GM12801 (cell line): ENCODE data around the gene ARHGAP31.

ENCODE experiments used
- CTCF ChIP-seq: IDR thresholded peaks from one replicate; pipeline ENCODE4 v1.5.1; 2011; ENCODE audit warnings: control low read depth; ENCODE audit not compliant: insufficient read length; ENCODE audit errors: extremely low read depth

ARHGAP31 gene

DNA sequence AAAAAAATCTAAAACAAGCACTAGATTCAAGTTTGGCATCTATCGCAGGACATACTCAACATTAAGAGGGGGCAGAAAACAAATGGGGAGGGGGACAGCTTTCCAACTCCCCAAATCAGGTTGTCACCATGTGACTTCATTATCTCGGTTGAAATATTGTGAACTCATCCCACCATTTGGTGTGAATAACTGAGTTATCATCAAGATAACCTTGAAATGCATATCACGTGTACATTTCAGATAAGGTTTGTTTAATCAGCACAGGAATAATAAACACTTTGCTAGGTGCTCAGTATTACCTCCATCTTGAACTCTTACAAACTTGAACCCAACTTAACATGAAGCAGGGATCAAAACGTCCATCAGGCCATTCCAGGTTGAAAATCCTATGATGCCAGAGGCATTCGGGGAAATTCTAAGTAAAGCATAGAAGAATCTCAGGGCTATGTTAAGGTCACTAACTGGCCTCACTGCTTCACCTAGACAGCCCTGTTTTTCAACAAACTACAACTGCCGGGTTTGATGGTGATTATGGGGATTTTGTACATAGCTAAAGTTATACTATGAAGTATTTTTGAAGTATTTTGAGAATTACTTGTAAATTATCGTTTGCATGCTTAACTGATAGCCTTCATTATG lies 3.0 kb upstream of the ARHGAP31 start:
- TF ChIP-seq CTCF = no peak

DNA sequence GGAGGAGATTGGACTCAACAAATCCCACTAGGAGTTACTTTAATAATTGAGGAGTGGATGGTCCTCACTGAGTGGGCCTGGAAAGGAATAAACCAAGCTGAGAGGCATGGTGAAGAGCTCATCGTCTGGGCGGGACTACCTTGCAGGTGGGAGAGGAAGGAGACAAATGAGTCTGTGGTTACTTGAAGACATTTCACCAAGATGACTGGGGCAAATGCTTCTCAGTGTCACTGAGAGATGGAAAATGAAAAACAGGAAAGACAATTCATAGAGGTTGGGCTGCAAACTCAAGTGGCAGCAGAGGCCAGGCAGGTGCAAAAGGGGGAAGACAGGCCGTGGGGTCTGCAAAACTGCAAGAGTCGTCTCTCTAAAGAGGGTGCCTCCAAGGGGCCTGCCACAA lies 1.5 kb upstream of the ARHGAP31 start:
- TF ChIP-seq CTCF = no peak

DNA sequence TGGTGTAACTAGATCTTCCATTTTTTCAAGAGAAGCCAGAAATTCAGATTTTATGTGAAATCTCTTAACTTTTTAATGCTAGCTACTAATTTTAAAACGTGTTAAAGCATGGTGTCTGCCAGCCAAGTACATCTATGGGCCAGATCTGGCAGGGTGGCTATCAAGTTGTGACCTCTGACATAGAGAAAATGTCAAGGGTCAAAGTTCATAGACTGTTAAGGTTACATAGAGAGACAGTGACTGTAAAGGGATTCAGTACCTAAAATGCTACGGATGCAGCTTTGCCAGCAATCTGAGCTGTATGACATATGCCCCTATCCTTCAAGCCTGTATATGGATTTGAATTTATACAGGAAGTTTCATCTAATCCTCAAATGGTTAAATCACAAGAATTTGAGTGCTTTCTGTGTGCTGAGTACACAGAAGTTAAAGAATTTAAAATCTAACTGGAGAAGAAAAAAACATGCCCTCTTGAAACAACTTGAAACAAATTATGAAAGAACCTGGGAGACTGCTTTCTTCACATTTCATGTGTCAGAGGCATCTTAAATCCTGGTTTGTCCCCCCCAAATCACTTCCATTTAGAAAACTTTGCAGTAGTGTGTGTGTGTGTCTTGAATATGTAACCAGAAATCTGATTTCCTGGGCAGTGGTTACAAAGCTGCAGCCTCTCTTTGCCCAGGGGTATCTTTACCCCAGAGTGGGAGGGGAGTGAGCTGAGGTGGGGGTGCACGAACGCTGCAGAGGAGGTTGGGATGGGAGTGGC lies 895 bp upstream of the ARHGAP31 start:
- no peak for TF ChIP-seq CTCF

GRCh38 chr3:119294696-119295671 lies 801 bp downstream of the ARHGAP31 start:
- no peak for TF ChIP-seq CTCF

DNA sequence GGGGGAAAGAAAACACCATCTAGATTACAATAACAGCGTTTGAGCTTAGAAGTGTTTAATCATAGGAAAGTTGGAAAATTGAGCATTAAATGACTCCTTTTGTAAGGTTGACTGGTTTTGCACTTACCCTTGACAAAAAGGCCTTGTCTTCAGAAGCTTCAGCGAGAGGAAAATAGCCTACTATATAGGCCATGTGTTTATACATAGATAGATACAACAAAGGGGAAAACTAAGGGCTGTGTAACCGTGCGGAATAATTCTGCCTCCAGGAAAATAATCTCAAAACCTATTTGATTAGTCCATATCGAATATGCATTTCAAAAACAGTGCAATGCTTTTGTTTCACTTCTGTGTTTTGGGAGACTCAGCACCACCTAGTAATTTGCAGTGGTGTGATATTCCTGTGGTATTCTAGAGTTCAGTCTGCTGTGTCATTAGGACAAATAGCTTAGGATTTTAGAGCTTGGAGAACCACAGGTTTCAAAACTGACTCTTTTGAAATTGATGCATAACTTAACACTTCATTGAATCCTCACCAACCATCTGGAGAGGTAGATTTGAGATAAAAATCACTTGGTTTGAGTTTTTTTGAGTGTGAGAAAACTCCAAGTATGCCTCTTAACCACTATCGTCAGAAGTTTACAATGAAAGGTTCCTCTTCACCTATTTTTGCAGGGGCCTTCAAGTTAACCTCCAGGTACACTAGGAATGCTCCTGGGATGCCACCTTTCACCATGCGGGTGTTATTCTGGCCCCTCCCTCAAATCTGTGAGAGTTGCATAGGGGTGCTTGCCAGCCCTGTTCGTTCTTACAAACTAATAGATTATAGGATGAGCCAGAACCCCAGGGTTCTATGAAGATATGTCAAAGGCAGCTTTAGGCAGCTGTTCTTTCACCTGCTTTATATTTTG lies 1.9 kb downstream of the ARHGAP31 start:
- no peak for TF ChIP-seq CTCF

GRCh38 chr3:119296727-119297122 lies 2.5 kb downstream of the ARHGAP31 start:
- no peak for TF ChIP-seq CTCF
